Measurements from ENCODE around the gene ALPK1. TPM values are rescaled to one million over a fixed set of nuclear protein-coding genes. Genes with fewer than 3 reads are reported as not detected.

ALPK1 gene
- total RNA-seq, 1 experiment from 2014 or later: 0.17 TPM

GRCh38 chr4:112449708-112450107 is 152.5 kb downstream of the ALPK1 start:
- H4K5ac ChIP-seq (ENCODE audit: insufficient read length, low read depth, low read length): no peak overlapping the region
- no peak overlapping the region for H3T11ph ChIP-seq (ENCODE audit: low read length)
- no peak overlapping the region for H3K56ac ChIP-seq (ENCODE audit: insufficient read length, low read depth, low read length)
- H3K27me3 Mint-ChIP-seq (ENCODE audit: low read depth): peaks cover 3% of the 10 kb centered on the region; the same call in 1 of the 2 replicates
- no peak overlapping the region for H3K4me2 ChIP-seq (ENCODE audit: insufficient read depth, insufficient read length, low read length)
- H3K4me3 Mint-ChIP-seq: no peak overlapping the region
- H2BK15ac ChIP-seq (ENCODE audit: low read depth, low read length): no peak overlapping the region
- no peaks in the 10 kb centered on the region for H3K79me2 ChIP-seq (ENCODE audit: insufficient read depth, low read length)
- peaks cover 10% of the 10 kb centered on the region for H3K9me3 ChIP-seq (ENCODE audit: control insufficient read depth, low read depth, low read length)
- H2AK5ac ChIP-seq (ENCODE audit: insufficient read length, low read length): no peak overlapping the region
- H4K20me1 ChIP-seq (ENCODE audit: control insufficient read depth, insufficient read depth, insufficient read length): no peaks in the 10 kb centered on the region
- H3K14ac ChIP-seq (ENCODE audit: insufficient read depth, low read length): no peak overlapping the region
- no peak overlapping the region for H4K91ac ChIP-seq (ENCODE audit: insufficient read length, low read depth, low read length)
- no peak overlapping the region for H2BK120ac ChIP-seq (ENCODE audit: low read depth, low read length, poor library complexity, severe bottlenecking)
- no peak overlapping the region for H3K9ac ChIP-seq (ENCODE audit: extremely low read depth, insufficient read length, low read length)
- TF ChIP-seq CTCF (conservative IDR thresholded peaks at IDR 0.05): no peak
- no peak overlapping the region for H3K18ac ChIP-seq (ENCODE audit: insufficient read length, low read depth, low read length)
- peaks cover 4 to 18% (median 7%) of the 10 kb centered on the region in 3 experiments; a peak in 6 of 7 replicates for H3K36me3 Mint-ChIP-seq (ENCODE audit: insufficient read depth in 1 of 3, low read depth in 3 of 3)
- H2BK20ac ChIP-seq (ENCODE audit: low read depth, low read length, poor library complexity, severe bottlenecking): no peak overlapping the region
- H2BK12ac ChIP-seq (ENCODE audit: insufficient read length, low read depth, low read length): no peak overlapping the region
- no peak overlapping the region for H4K8ac ChIP-seq (replicated peaks; ENCODE audit: insufficient read length, low read depth, low read length)
- peaks cover 5% of the 10 kb centered on the region; the same call in 1 of the 2 replicates for H3K4me1 ChIP-seq (ENCODE audit: insufficient read depth, low read length)
- H3K27ac ChIP-seq (ENCODE audit: insufficient read length, low read depth, low read length): no peak overlapping the region
- peaks cover 47 to 49% of the 10 kb centered on the region in 2 experiments for H3K4me1 Mint-ChIP-seq
- H3K23me2 ChIP-seq (ENCODE audit: insufficient read length, low read depth, low read length, poor library complexity, severe bottlenecking): no peaks in the 10 kb centered on the region
- H3K27me3 ChIP-seq (ENCODE audit: insufficient read depth, low read length): no peaks in the 10 kb centered on the region
- no CpG with 5 or more reads among the region's 3 CpGs for WGBS (ENCODE audit: extremely low coverage, insufficient read length, low lambda C conversion rate)
- no peak overlapping the region for H2BK5ac ChIP-seq (ENCODE audit: insufficient read length, low read length)
- no peak overlapping the region for H2AFZ ChIP-seq (ENCODE audit: low read length)
- no peaks in the 10 kb centered on the region for H3K79me1 ChIP-seq (ENCODE audit: insufficient read depth, low read depth, low read length, poor library complexity, severe bottlenecking)
- H3K9me3 Mint-ChIP-seq: peaks cover 13 to 18% of the 10 kb centered on the region in 2 experiments
- no peak overlapping the region for H3K23ac ChIP-seq (ENCODE audit: insufficient read length, low read depth, low read length)
- H3K27ac Mint-ChIP-seq: no peak overlapping the region
- H3K4ac ChIP-seq (ENCODE audit: low read depth, low read length): no peak overlapping the region
- no peak for DNase-seq

Measured in H9 (cell line).